SKM-1 treated with dmso at 0.1 percent for 144 hours (cell line): ENCODE results near the gene FAM83B.
"Not testable (repeated sequence)": the region's sequence is repeated elsewhere in the genome, so short reads cannot be mapped to it uniquely, and the experiment has no call there.

Experiments used
- DNase-seq: peaks from one replicate; lab custom pipeline; 2025; ENCODE audit not compliant: unreplicated experiment; lab: John Stamatoyannopoulos, UW

The FAM83B gene

DNA sequence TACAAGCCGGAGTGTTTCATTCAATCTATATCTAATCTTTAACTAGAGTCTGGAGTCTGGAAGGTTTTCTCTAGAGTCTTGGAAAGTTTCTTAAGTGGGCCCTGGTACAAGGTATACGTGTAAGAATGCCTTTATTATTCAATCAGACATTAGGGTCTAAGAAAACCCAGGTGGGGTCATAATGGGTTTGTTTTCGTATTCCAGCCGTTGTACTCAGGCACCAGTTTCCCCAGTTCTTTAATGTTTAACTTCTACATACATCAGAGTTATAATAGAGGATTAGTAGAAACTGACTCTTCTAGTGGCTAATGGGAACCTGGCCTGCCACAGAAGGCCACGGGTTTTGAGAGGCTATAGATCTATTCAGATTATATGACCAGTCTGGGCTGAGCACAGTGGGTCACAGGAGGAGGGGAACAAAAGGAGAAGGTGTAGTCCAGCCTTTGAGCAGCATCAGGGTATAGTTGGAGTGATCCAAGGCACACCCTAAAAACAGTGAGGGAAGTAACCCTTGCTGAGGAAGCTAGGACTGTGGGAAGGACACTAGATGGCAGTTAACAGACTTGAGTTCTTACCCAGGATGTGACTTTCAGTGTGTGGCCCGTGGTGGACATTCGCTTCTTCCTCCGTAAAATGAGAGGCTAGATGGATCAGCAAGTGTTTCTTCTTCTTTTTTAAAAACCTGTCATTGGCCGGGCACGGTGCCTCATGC, 15.5 kb downstream of the FAM83B start:
- no peak for DNase-seq

- DNase-seq: no peak
Observed at GRCh38 chr6:54864272-54864671, 17.7 kb downstream of the FAM83B start.

DNA sequence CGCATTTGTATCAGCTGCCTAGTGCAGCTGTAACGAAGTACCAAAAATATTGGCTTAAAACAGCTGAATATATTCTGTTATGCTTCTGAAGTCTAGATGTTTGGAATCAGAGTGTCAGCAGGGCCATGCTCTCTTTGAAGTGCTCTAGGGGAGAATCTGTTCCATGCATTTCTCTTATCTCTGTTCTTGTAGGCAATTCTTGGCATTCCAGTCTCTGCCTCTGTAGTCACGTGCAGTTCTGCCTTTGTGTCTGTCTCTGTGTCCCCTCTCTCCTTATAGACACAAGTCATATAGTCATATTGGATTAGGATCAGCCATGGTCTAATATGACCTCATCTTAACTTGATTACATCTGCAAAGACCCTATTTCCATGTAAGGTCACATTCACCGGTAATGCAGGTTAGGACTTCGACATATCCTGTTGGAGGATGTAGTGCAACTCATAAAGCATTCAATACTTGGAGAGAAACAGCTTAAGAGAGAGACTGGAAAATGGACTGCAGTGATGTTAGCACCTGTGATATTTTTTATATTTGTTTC, 18.6 kb downstream of the FAM83B start:
- DNase-seq: no peak

- no peak for DNase-seq
Observed at GRCh38 chr6:54868556-54868955, 22.0 kb downstream of the FAM83B start.

GRCh38 chr6:54873599-54873998, 27.0 kb downstream of the FAM83B start:
- DNase-seq: no peak

DNA sequence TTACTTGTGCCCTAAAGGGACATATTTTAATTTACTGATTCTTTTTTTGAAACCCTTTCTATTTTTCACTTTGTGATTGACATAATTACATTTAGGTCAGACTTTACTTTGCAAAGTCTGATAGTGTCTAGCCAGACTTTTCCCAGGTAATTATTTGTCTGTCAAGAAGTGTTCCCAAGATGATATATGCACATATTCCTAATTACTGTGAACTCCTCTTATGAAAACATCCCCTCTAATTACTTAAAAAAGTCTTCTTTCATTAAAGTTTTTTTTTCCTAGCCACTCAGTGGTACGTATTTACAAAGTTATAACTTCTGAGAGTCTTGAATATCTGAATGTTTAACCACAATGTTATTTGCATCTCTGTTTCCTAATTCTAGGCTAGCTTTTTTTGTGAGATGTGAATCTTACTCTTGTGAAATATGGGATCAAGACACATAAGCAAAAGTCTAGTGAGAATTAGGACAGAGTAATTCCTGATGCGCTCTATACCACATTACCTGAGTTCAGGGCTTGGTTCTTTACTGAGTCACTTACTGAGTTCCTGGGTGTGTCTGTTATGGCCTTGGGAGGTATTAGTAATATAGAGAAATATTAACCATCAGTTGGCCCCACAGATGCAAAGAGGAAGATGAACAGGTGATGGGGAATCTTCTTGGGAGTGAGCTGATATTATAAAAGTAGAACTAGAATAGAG, 27.9 kb downstream of the FAM83B start:
- no peak for DNase-seq

- no peak for DNase-seq
Observed at GRCh38 chr6:54875539-54875938, 29.0 kb downstream of the FAM83B start.

DNA sequence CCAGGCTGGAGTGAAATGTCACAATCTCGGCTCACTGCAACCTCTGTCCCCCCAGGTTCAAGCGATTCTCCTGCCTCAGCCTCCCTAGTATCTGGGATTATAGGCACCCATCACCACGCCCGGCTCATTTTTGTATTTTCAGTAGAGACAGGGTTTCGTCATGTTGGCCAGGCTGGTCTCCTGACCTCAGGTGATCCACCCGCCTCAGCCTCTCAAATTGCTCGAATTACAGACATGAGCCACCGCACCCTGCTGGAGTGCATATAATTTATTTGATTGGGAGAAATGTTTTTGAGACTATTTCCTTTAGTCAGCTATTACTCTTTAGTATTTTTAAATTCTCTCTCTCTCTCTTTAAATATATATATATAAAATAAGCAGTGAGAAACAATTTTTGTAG, 29.8 kb downstream of the FAM83B start:
- DNase-seq: no peak

- DNase-seq: no peak
Observed at GRCh38 chr6:54876871-54877270, 30.3 kb downstream of the FAM83B start.

DNA sequence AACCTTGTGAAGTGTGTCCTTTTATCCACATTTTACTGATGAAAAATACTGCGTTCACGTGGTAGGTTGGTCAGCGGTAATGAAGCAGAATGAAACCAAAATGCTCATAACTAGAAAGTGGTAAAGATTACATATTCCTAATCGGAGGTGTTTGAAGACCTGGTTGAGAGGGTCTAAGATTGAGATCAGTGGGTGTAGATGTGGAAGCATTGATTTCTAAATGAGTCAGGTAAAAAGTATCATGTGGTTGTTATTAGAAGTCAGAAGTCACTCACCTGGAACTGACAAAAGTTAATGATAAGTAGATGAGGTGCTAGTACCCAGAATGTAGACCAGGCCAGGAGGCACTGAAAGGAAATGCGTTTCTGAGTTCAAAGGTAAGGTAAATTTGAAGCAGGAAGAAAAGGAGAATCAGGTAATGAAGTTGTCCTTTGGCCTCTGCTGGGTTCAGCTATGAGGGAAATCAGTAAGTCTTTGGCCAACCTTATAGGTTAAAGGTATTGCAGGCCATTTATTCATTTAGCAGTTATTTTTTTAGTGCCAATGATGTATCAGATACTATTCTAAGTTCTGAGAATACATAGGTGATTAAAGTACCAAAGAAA, 31.2 kb downstream of the FAM83B start:
- DNase-seq: no peak

GRCh38 chr6:54878718-54879117, 32.1 kb downstream of the FAM83B start:
- no peak for DNase-seq

GRCh38 chr6:54879188-54879985, 32.8 kb downstream of the FAM83B start:
- DNase-seq: no peak

- no peak for DNase-seq
Observed at GRCh38 chr6:54881067-54881730, 34.6 kb downstream of the FAM83B start.

DNA sequence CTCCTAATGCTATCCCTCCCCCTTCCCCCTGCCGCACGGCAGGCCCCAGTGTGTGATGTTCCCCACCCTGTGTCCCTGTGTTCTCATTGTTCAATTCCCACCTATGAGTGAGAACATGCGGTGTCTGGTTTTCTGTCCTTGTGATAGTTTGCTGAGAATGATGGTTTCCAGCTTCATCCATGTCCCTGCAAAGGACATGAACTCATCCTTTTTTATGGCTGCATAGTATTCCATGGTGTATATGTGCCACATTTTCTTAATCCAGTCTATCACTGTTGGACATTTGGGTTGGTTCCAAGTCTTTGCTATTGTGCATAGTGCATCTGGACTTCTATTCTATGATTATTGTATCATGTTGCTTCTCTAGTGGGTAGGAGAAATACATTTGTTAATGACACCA, 35.3 kb downstream of the FAM83B start:
- not testable (repeated sequence) for DNase-seq

DNA sequence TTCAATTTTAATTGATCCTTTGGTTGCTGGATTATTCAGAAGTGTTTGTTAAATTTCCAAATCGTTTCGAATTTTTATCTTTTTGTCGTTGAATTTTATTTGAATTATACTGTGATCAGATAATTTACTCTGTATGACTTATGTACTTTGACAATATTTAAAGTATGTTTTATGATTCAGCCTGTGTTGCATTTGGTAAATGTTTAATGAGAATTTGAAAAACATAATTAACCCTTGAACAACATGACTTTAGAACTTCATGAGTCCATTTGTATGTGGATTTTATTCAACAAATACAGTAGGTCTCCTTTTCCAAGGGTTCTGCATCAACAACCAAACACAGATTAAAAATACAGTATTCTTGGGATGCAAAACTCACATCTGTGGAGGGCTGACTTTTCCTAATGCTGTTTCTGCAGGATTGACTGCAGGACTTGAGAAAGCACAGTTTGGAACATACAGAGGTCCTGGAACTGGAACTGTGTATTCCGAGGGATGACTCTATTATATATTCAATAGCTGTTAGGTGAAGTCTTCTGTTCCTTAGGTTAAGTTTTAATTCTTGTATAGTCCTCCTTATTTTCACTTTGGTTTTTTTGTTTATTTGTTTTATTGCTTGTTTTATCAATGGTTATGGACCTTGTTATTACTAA, 40.5 kb downstream of the FAM83B start:
- no peak for DNase-seq

DNA sequence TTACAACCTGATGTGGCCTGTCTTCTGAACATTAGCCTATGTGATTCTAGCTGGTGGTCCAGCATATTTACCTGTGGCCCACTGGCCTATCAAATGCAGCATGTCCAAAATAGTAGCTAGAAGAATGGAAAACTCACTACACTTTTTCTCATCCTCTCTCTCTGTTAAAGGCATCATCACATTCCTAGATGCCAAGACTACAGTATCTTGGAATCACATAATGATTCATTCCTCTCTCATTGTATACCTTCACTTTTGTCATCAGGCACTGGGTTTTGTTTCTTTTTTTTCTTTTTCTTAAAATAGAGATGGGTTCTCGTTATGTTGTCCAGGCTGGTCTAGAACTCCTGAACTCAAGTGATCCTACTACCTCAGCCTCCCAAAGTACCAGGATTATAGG, 45.0 kb downstream of the FAM83B start:
- DNase-seq: no peak

- no peak for DNase-seq
Observed at GRCh38 chr6:54892831-54893230, 46.3 kb downstream of the FAM83B start.

GRCh38 chr6:54893818-54894217, 47.2 kb downstream of the FAM83B start:
- no peak for DNase-seq

DNA sequence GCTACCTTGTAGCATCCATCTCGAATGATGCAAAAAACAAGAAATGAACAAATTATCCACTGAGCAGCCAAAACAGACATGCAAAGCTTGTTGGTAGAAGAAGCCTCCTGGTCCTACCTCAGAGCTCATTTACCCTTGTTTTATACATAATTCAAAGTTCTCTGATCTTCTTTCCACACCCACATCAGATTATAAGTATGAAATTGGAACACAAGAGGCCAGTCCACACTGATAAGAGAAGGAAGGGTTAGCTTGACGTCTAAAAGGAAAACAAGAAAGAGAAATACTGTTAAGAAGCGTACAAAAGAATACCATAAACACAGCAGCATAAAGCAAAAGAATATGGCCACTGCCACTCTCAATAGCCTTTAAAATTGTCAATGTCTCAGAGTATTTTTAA, 49.7 kb downstream of the FAM83B start:
- DNase-seq: no peak

GRCh38 chr6:54897462-54898189, 51.1 kb downstream of the FAM83B start:
- no peak for DNase-seq
